ENCODE data around the gene STIMATE. TPM values are rescaled to one million over a fixed set of nuclear protein-coding genes. Genes with fewer than 3 reads are reported as not detected.

Gene STIMATE
- total RNA-seq, 1 donor: 18.5 TPM

- DNase-seq (ENCODE audit: insufficient read length, low spot score, missing footprints): peak; percentile 91
- Histone ChIP-seq H3K4me1 (ENCODE audit: insufficient read depth, low read length) (peaks cover 12% of the 10 kb centered on the region), H3K4me2 (ENCODE audit: insufficient read depth, low read length) (peak overlapping the region; percentile 26), H3K27ac (ENCODE audit: low read depth, low read length) (no peak overlapping the region), H2AFZ (ENCODE audit: low read length) (no peak overlapping the region), H4K20me1 (ENCODE audit: insufficient read depth, low read length) (peaks cover 34% of the 10 kb centered on the region), H3K4me3 (ENCODE audit: insufficient read depth, low read length) (no peak overlapping the region), H3K27me3 (ENCODE audit: insufficient read depth, low read length) (no peaks in the 10 kb centered on the region), H3K79me2 (ENCODE audit: insufficient read depth, low read length) (peaks cover 22% of the 10 kb centered on the region), H3K9me3 (ENCODE audit: low read depth, low read length) (no peaks in the 10 kb centered on the region), H3K36me3 (ENCODE audit: insufficient read depth, low read length) (no peaks in the 10 kb centered on the region)
- TF ChIP-seq CTCF (IDR thresholded peaks at IDR 0.05; ENCODE audit: extremely low read depth, low read depth, low read length): no peak
Observed at GRCh38 chr3:52873433-52874159, 23.8 kb downstream of the STIMATE start.

GRCh38 chr3:52872245-52872644 is 25.1 kb downstream of the STIMATE start:
- H3K4me3 ChIP-seq (ENCODE audit: insufficient read depth, low read length): no peak overlapping the region
- TF ChIP-seq CTCF (IDR thresholded peaks at IDR 0.05; ENCODE audit: extremely low read depth, low read depth, low read length): no peak
- H3K79me2 ChIP-seq (ENCODE audit: insufficient read depth, low read length): peaks cover 22% of the 10 kb centered on the region
- H3K36me3 ChIP-seq (ENCODE audit: insufficient read depth, low read length): no peaks in the 10 kb centered on the region
- H4K20me1 ChIP-seq (ENCODE audit: insufficient read depth, low read length): peaks cover 41% of the 10 kb centered on the region
- no peaks in the 10 kb centered on the region for H3K9me3 ChIP-seq (ENCODE audit: low read depth, low read length)
- peaks cover 12% of the 10 kb centered on the region for H3K4me1 ChIP-seq (ENCODE audit: insufficient read depth, low read length)
- H3K27ac ChIP-seq (ENCODE audit: low read depth, low read length): no peak overlapping the region
- H2AFZ ChIP-seq (ENCODE audit: low read length): no peak overlapping the region
- H3K4me2 ChIP-seq (ENCODE audit: insufficient read depth, low read length): no peak overlapping the region
- H3K27me3 ChIP-seq (ENCODE audit: insufficient read depth, low read length): no peaks in the 10 kb centered on the region
- DNase-seq (ENCODE audit: insufficient read length, low spot score, missing footprints): no peak

GRCh38 chr3:52871761-52872160 is 25.6 kb downstream of the STIMATE start:
- Histone ChIP-seq H3K9me3 (ENCODE audit: low read depth, low read length) (no peaks in the 10 kb centered on the region), H4K20me1 (ENCODE audit: insufficient read depth, low read length) (peaks cover 41% of the 10 kb centered on the region), H3K27ac (ENCODE audit: low read depth, low read length) (no peak overlapping the region), H3K4me2 (ENCODE audit: insufficient read depth, low read length) (no peak overlapping the region), H3K4me3 (ENCODE audit: insufficient read depth, low read length) (no peak overlapping the region), H3K36me3 (ENCODE audit: insufficient read depth, low read length) (no peaks in the 10 kb centered on the region), H3K4me1 (ENCODE audit: insufficient read depth, low read length) (peaks cover 12% of the 10 kb centered on the region), H3K79me2 (ENCODE audit: insufficient read depth, low read length) (peaks cover 22% of the 10 kb centered on the region), H2AFZ (ENCODE audit: low read length) (no peak overlapping the region), H3K27me3 (ENCODE audit: insufficient read depth, low read length) (no peaks in the 10 kb centered on the region)
- no peak for TF ChIP-seq CTCF (IDR thresholded peaks at IDR 0.05; ENCODE audit: extremely low read depth, low read depth, low read length)
- DNase-seq (ENCODE audit: insufficient read length, low spot score, missing footprints): no peak

- Histone ChIP-seq H3K27me3 (ENCODE audit: insufficient read depth, low read length) (no peaks in the 10 kb centered on the region), H3K36me3 (ENCODE audit: insufficient read depth, low read length) (no peaks in the 10 kb centered on the region), H3K4me3 (ENCODE audit: insufficient read depth, low read length) (no peak overlapping the region), H3K4me2 (ENCODE audit: insufficient read depth, low read length) (no peak overlapping the region), H3K27ac (ENCODE audit: low read depth, low read length) (no peak overlapping the region), H3K4me1 (ENCODE audit: insufficient read depth, low read length) (peaks cover 12% of the 10 kb centered on the region), H2AFZ (ENCODE audit: low read length) (no peak overlapping the region), H4K20me1 (ENCODE audit: insufficient read depth, low read length) (peaks cover 36% of the 10 kb centered on the region), H3K9me3 (ENCODE audit: low read depth, low read length) (no peaks in the 10 kb centered on the region), H3K79me2 (ENCODE audit: insufficient read depth, low read length) (peaks cover 18% of the 10 kb centered on the region)
- TF ChIP-seq CTCF (IDR thresholded peaks at IDR 0.05; ENCODE audit: extremely low read depth, low read depth, low read length): no peak
- peak; percentile 58 for DNase-seq (ENCODE audit: insufficient read length, low spot score, missing footprints)
Observed at GRCh38 chr3:52870471-52870870, 26.9 kb downstream of the STIMATE start.
